GM21423 (cell line): ENCODE measurements around the gene TCF4.
"Not testable (repeated sequence)": the region's sequence is repeated elsewhere in the genome, so short reads cannot be mapped to it uniquely, and the experiment has no call there.

Source experiments
- ATAC-seq: cut with Tn5 transposase; IDR thresholded peaks from one replicate; pipeline ENCODE4 v1.9.1; 2021; ENCODE audit warnings: mild to moderate bottlenecking, moderate library complexity; ENCODE audit not compliant: unreplicated experiment

The TCF4 gene

GRCh38 chr18:55477860-55478581, 110.0 kb downstream of the TCF4 start:
- ATAC-seq, result peak; percentile 23

GRCh38 chr18:55477499-55477859, 110.5 kb downstream of the TCF4 start:
- ATAC-seq, result peak; percentile 94

- ATAC-seq, result no peak
Measured at GRCh38 chr18:55475916-55476315, 112.1 kb downstream of the TCF4 start.

GRCh38 chr18:55475467-55475866, 112.5 kb downstream of the TCF4 start:
- no peak for ATAC-seq

GRCh38 chr18:55473560-55473959, 114.4 kb downstream of the TCF4 start:
- no peak for ATAC-seq

GRCh38 chr18:55473058-55473457, 114.9 kb downstream of the TCF4 start:
- no peak for ATAC-seq

GRCh38 chr18:55470826-55471225, 117.2 kb downstream of the TCF4 start:
- ATAC-seq, result no peak

- not testable (repeated sequence) for ATAC-seq
Measured at GRCh38 chr18:55469134-55469533, 118.9 kb downstream of the TCF4 start.

GRCh38 chr18:55466789-55467188, 121.2 kb downstream of the TCF4 start:
- ATAC-seq, result no peak

- no peak for ATAC-seq
Measured at GRCh38 chr18:55465313-55465712, 122.7 kb downstream of the TCF4 start.

GRCh38 chr18:55464581-55464980, 123.4 kb downstream of the TCF4 start:
- no peak for ATAC-seq

- ATAC-seq, result no peak
Measured at GRCh38 chr18:55462652-55463051, 125.3 kb downstream of the TCF4 start.

GRCh38 chr18:55461848-55462247, 126.1 kb downstream of the TCF4 start:
- ATAC-seq, result no peak

- ATAC-seq, result no peak
Measured at GRCh38 chr18:55458456-55459203, 129.4 kb downstream of the TCF4 start.

- no peak for ATAC-seq
Measured at GRCh38 chr18:55457028-55457427, 131.0 kb downstream of the TCF4 start.

GRCh38 chr18:55455938-55456337, 132.1 kb downstream of the TCF4 start:
- no peak for ATAC-seq

GRCh38 chr18:55453186-55453585, 134.8 kb downstream of the TCF4 start:
- no peak for ATAC-seq

GRCh38 chr18:55452123-55452611, 135.8 kb downstream of the TCF4 start:
- ATAC-seq, result no peak

GRCh38 chr18:55449412-55450140, 138.4 kb downstream of the TCF4 start:
- ATAC-seq, result no peak

- no peak for ATAC-seq
Measured at GRCh38 chr18:55448420-55448819, 139.6 kb downstream of the TCF4 start.

GRCh38 chr18:55447672-55448018, 140.3 kb downstream of the TCF4 start:
- ATAC-seq, result no peak
